Ishikawa (cell line): ENCODE data around the gene PLXNA4.

Experiments used
- CEBPB ChIP-seq: IDR thresholded peaks from 2 replicates; pipeline ENCODE4 v1.6.1; 2012
- CREB1 ChIP-seq: IDR thresholded peaks from 2 replicates; pipeline ENCODE4 v1.6.1; 2012; ENCODE audit warnings: low read depth
- EGR1 ChIP-seq: IDR thresholded peaks from 2 replicates; pipeline ENCODE4 v1.6.1; 2012
- EP300 ChIP-seq: IDR thresholded peaks from 2 replicates; pipeline ENCODE4 v1.6.1; 2012; ENCODE audit warnings: borderline replicate concordance
- FOXM1 ChIP-seq: IDR thresholded peaks from 2 replicates; pipeline ENCODE4 v1.6.1; 2012; ENCODE audit warnings: low read depth, borderline replicate concordance
- MAX ChIP-seq: IDR thresholded peaks from 2 replicates; pipeline ENCODE4 v1.6.1; 2012
- RAD21 ChIP-seq: IDR thresholded peaks from 2 replicates; pipeline ENCODE4 v1.6.1; 2012; ENCODE audit warnings: low read depth
- REST ChIP-seq: IDR thresholded peaks from 2 replicates; pipeline ENCODE4 v1.6.1; 2012; ENCODE audit warnings: low read depth, mild to moderate bottlenecking
- TAF1 ChIP-seq: IDR thresholded peaks from 2 replicates; pipeline ENCODE4 v1.6.1; 2012; ENCODE audit warnings: low read depth, mild to moderate bottlenecking
- TCF12 ChIP-seq: IDR thresholded peaks from 2 replicates; pipeline ENCODE4 v1.6.1; 2012; ENCODE audit warnings: low read depth
- USF1 ChIP-seq: IDR thresholded peaks from 2 replicates; pipeline ENCODE4 v1.6.1; 2012
- YY1 ChIP-seq: IDR thresholded peaks from 2 replicates; pipeline ENCODE4 v1.6.1; 2012; ENCODE audit warnings: low read depth

- TF ChIP-seq USF1, result no peak
- no peak for TF ChIP-seq EGR1
- TF ChIP-seq CEBPB, result no peak
- TF ChIP-seq EP300, result no peak
- no peak for TF ChIP-seq REST
- TF ChIP-seq TAF1, result no peak
- no peak for TF ChIP-seq CREB1
- no peak for TF ChIP-seq MAX
- no peak for TF ChIP-seq TCF12
- TF ChIP-seq FOXM1, result no peak
- no peak for TF ChIP-seq RAD21
- no peak for TF ChIP-seq YY1
Measured at GRCh38 chr7:132255115-132255797, 321.0 kb downstream of the PLXNA4 start.
